Right renal pelvis (tissue), 4 donors: ENCODE results near the gene BEST1. TPM values are rescaled to one million over a fixed set of nuclear protein-coding genes. Genes with fewer than 3 reads are reported as not detected.
"Not testable (repeated sequence)": the region's sequence is repeated elsewhere in the genome, so short reads cannot be mapped to it uniquely, and the experiment has no call there.

ENCODE experiments used
- DNase-seq, 4 donors: peaks; one replicate each; pipeline ENCODE4 v3.0.0-alpha.2; 2013; ENCODE audit warnings: low read depth in 4 of 4, low spot score in 3 of 4, missing footprints in 1 of 4
- polyA plus RNA-seq, 4 donors: library from polyadenylated mRNA; unstranded; fragments of 120-200 nt; gene quantifications; one replicate each; pipeline ENCODE4 v1.2.1, GENCODE V29; 2013; ENCODE audit not compliant: insufficient read length in 4 of 4

BEST1 gene
- polyA plus RNA-seq, 4 donors, result 4.1 to 4.8 (median 4.4) TPM

DNA sequence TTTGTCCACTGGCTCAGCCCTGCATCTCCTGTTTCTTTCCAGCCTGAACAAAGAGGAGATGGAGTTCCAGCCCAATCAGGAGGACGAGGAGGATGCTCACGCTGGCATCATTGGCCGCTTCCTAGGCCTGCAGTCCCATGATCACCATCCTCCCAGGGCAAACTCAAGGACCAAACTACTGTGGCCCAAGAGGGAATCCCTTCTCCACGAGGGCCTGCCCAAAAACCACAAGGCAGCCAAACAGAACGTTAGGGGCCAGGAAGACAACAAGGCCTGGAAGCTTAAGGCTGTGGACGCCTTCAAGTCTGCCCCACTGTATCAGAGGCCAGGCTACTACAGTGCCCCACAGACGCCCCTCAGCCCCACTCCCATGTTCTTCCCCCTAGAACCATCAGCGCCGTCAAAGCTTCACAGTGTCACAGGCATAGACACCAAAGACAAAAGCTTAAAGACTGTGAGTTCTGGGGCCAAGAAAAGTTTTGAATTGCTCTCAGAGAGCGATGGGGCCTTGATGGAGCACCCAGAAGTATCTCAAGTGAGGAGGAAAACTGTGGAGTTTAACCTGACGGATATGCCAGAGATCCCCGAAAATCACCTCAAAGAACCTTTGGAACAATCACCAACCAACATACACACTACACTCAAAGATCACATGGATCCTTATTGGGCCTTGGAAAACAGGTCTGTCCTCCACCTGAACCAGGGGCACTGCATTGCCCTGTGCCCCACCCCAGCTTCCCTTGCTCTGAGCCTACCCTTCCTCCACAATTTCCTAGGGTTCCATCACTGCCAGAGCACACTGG lies 12.3 kb downstream of the BEST1 start:
- DNase-seq, result no peak

DNA sequence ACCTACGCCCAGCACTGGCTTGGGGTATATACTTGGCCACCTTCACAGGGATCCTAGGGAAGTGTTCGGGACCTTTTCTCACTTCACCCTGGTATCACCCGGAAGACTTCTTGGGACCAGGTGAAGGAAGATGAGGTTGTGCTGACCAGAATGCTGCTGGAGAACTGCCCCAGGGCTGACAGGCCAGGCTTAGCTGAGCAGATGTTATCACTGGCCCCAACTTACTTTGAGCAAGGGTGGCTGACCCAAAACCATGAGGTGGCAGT lies 12.8 kb downstream of the BEST1 start:
- no peak for DNase-seq

DNA sequence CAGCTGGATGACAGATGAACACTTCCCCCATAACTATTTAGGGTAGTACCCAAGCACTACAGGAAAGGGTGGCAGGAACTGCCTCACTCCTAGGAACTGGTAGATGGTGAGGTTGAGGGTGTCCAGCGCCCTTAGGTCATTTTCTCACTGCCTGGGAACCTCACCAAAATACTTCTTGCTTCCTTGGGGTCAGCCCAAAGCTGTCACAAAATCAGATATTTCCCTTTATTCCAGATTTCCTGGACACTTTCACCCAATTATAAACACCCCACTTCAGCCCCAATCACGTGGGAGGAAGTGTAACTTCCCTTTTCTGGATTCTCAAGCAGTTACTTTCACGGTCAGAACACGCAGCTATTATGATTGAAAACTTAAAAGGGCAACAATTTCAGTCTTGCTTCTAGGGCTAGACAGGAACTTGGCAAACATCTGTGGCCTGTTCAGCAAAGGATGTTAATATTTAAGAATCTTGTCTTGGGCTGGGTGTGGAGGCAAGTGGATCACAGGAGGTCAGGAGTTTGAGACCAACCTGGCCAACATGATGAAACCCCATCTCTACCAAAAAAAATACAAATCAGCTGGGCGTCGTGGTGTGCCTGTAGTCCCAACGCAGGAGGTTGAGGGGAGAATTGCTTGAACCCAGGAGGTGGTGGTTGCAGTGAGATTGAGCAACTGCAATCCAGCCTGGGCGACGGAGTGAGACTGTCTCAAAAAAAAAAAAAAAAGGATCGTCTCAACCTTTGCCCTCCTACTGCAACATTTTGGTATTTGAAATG lies 13.3 kb downstream of the BEST1 start:
- no peak for DNase-seq

DNA sequence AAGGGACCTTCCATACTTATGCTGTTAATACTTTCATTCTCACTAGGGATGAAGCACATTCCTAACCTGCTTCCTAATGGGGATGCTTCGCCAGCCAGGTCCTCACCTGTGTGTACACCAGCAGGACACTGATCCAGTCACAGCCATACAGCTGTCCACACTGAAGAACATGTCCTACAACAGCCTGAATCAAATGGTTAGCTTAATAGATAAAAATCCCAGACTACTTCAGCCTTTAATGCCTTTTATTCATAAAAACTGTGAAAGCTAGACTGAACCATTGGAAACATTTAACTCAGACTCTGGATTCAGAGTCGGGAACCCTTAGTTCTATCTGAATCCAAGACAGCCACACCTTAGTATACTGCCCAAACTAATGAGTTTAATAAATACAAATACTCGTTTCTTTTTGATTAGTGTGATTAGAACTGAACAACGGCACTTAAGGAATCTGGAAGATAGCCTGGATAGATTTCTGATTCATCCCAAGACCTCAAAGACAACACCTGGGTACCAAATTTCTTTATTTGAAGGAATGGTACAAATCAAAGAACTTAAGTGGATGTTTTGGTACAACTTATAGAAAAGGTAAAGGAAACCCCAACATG lies 14.0 kb downstream of the BEST1 start:
- no peak for DNase-seq

DNA sequence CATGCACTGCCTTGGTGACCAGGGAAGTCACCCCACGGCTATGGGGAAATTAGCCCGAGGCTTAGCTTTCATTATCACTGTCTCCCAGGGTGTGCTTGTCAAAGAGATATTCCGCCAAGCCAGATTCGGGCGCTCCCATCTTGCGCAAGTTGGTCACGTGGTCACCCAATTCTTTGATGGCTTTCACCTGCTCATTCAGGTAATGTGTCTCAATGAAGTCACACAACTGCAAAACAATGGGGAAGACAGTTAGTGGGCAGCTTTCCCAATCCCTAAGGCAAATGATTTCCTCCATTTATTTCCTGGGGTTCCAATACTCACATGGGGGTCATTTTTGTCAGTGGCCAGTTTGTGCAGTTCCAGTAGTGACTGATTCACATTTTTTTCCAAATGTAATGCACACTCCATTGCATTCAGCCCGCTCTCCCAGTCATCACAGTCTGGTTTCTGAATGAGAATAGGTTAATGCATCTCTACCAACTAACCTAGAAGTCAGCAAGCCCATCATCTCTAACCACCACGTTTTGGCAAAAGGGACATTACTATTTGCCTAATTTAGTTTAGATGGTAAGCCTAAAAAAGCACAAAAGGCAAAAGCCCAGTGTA lies 14.6 kb downstream of the BEST1 start:
- DNase-seq, result not testable (repeated sequence)

DNA sequence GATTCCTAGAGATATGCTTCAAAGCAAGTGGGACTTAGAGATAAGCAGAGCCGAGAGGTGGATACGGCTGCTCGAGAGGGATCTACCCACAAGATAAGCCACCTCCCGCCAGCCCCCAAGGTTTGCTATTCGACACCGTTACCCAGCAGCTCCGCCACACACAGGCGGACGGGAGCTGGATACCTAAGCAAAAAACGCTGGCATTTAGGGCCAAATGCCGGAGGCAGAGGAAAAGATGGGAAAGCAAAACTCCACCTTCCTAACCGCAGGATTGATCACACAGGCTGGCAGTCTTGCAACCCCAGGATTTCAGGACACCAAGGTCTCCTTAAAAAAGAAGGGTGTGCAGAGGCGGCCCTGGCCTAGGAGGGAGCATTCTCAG lies 16.6 kb downstream of the BEST1 start:
- DNase-seq, result no peak

DNA sequence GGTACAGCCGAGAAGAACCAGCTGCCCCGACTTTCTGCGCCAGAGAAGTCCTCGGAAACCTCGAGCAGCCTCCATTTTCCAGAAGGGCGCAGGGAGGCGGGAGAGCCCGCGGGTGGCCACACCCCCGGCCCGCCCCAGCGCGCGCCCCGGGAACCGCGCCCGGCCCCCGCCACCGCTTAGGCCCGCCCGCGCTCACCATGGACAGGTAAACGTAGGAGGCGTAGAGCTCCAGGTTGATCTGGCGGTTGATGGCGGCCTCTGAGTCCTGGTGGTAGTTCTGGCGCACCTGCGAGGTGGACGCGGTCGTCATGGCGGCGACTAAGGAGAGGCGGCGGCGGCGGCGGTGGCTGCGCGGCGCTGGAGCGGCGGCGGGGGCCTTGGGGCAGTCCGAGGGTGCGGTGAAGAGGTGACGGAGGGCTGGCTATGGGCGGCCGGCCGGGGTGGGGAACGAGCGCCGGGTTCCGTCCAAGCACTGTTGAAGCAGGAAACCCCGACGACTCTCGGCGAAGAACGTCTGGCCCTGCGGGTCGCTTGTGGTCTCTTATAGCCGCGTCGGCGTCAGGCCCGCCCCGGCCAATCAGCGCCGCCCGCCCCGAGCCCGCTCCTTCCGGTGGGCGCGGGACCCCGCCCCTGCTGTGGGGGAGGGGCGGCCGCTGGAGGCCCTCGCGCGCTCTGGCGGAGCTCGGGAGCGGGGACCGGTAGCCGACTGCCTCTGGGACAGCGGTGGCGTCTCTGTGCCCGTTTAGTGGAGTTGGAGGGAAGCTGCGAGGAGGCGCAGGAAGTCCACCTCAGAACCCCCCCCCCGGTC lies 17.2 kb downstream of the BEST1 start, which contains the start of gene FTH1:
TSS of gene FTH1 (minus strand) at position 519 of the 808 bp plus-strand sequence. CDS start at position 310, 209 bp downstream.
- peak; percentile 83 to 86 (median 84) for DNase-seq

DNA sequence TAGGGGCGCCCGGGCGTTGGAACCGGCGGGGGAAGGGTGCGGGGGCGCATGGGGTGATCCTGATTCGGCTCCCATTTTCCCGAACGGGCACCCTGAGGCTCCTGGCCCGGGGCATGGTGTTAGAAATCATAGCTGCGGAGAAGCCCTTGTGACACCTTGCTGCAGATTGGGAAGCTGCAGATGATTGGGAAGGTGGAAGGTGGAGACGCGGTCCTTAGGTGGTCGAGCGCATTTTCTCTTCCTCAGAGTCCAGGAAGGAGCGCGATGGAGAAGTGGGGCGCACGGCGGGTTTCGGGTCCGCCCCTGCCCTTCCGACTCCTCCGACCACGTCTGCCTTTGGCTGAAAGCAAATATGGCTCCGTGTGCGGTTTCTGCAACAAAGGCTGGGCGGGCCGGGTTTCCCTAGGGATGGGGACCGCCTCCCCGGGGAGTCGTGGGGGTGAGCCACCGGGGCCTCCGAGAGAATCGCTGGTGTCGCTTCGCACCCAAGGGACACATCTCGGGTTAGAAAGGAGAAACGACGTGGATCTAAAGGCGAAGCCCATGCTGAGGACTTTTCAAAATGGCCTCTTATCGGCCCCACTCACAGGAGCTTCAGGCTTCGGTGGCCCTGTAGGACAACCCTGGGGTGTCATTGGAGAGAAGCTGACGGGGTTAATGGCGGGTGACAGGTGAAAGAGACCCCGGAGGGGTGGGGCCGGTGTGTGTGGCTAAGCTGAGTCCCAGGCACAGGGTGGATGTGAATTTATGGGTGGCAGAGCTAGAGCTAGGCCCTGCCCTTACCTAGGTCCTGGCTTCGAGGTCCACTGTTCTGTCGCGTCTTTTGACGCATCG lies 18.0 kb downstream of the BEST1 start:
- no peak for DNase-seq

DNA sequence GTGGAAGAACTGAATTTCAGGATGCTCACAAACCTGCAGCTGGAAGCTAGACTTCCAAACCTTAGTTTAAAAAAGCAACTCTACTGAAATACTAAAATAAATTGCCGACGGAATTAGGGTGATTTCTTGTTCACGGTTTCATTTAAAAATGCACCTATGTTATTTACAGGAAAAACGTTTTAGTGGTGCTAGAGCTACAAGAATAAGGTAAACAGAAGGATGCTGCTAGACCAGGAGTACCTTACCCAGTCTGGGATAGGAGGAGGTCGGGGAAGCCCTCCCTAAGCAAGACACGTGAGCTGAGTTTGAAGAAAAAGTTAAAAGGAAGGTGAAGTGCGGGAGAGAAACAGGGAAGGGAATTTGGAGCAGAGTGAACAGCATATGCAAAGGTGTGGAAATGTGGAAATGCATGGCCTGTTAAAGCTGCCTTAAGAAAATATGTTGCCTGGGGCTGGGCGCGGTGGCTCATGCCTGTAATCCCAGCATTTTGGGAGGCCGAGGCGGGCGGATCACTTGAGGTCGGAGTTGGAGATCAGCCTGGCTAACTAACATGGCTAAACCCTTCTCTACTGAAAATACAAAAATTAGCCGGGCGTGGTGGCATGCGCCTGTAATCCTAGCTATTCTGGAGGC lies 18.7 kb downstream of the BEST1 start:
- DNase-seq, result no peak

DNA sequence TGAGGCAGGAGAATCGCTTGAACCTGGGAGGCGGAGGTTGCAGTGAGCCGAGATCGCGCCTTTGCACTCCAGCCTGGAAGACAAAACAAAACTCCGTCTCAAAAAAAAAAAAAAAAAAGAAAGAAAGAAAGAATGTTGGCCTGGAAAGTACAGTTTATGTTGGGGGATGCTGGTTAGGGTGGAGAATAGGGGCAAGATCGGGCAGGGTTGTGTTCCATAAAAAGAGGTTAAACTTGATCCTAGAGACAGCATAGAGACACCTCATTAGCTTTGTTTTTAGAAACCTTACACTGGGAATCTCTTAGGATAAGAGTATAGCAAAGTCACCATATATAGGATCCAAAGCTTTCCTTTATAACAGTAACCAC lies 19.2 kb downstream of the BEST1 start:
- DNase-seq, result no peak

DNA sequence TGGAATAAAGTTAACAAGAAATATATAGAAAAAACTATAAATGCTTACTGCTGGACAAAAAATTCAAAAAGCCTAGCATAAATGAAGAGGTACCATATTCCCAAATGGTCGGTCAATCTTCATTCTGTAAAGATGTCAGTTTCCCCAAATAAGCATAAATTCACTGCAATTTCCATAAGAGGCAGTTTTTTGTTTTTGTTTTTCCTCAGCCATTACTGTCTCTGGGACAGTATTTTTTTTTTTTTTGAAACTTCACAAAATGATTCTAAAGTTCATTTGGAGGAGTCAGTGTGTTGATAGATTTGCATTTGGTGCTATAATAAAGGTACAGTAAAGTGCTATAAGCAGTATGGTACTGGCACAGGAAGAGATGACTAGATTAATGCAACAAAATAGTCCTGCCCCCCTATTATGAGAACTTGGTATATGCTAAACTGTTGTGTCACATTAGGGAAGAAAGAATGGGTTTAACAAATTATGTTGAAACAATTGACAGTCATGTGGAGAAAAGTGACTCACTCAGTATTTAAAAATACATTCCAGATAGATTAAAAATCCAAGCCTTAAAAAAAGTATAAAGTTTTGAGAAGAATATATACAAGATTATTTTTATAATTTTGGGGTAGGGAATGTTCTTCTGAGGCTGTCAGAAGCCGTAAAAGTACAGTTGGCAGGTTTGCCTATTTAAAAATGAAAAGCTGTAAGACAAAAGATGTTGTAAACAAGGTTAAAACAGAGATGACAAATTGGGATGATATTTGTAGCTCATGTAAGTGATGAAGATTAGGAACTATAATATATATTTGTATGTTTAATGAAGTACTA lies 19.9 kb downstream of the BEST1 start:
- no peak for DNase-seq

DNA sequence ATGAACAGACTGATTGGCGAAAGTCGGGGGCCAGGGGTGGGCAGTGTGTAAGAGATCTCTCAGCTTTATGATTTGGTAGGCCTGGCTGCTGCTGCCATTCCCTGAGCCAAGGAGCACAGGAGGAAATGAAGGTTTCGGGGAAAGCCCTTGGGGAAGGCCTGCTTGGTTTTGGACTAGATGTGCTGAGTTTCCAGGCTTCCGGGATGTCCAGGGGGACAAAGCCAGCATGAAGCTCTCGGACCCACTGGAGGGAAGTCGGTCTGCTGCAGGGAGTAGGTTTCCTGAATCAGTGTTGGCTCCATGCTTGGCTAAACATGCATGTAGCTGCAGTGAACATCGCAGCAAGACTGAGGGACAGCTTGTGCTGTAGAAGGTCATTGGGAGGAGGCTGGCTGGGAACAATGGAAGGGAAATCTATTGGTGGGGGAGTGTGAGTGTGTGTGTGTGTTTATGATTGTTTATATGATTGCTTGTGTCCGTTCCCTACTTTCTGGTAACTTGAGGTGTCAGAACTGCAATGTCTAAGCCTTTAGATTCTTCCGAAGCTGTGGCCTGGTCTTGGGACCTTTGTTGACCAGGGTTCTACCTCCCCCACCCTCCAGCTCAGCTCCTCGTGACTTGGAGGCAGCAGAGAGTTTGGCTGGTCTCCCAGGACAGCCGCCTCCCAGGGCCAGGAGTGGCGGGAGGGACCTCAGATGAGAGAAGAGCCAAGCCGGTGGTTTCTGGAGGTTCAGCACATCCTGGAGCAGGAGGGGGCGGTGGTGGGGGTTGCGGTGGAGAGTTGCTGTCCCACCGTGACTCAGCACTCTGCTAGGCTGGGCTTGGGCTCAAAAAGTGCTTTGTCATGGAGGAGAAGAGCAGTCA lies 21.3 kb downstream of the BEST1 start:
- peak; percentile 77 to 94 (median 88) for DNase-seq

DNA sequence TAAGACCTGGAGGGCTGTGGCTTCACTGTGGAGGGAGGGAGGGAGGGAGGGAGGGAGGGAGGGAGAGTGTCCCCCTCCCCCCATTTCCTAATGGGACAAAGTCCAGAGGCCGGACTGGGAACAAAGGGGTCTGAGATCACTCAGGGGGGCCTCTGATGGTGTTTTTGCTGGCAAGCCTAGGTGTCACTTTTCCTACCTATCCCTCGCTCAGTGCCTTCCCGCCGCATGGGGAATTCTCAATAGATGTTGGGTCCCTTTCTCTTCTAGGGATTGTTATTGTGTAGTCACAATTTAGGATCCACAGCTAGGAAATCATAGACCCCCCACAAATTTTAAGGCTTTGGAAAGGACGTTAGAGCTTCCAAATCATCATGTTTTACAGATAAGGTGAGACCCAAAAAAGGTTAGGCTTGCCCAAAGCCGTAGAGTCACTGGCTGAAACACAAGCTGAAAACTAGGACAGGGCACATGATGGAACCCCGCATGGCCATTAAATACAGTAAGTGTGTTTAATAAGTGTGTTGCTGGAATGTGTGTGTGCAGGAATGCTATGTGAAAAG lies 22.0 kb downstream of the BEST1 start:
- no peak for DNase-seq

DNA sequence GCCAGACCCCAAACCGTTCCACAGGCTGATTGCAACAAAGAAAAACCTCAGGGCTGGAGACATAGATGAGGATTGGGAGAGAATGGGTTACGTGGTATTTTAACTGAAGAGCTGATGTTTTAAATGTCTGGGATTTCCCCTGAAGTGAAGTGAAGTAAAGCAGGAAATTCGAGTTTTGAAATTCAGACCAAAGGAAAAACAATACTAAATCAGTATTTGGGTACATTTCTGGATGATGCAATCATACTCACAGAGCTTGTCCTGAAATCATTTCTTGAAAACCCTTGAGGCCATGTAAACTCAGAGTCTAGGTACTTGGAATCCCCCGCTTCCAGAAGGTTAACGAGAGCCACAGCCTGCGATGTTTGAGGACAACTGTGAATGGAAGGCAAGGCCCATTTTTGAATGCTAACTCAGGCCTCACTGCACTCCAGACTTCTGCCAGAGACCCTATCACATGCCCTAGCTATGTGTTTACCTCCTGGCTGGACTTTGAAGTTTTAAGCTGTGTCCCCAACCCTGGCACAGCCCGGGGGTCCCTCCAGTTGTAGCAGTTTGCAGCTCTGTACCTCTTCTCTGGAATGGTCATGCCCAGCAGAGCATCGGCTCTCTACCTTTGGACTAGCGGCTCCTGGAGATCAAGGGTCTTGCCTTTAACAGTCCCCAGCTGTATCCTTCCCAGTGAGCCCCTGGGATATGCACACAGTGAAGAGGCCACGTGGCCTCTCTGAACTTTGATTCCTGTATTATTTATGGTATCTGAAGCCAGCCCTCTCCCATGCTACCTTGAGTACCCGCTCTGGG lies 22.7 kb downstream of the BEST1 start:
- DNase-seq, result no peak

DNA sequence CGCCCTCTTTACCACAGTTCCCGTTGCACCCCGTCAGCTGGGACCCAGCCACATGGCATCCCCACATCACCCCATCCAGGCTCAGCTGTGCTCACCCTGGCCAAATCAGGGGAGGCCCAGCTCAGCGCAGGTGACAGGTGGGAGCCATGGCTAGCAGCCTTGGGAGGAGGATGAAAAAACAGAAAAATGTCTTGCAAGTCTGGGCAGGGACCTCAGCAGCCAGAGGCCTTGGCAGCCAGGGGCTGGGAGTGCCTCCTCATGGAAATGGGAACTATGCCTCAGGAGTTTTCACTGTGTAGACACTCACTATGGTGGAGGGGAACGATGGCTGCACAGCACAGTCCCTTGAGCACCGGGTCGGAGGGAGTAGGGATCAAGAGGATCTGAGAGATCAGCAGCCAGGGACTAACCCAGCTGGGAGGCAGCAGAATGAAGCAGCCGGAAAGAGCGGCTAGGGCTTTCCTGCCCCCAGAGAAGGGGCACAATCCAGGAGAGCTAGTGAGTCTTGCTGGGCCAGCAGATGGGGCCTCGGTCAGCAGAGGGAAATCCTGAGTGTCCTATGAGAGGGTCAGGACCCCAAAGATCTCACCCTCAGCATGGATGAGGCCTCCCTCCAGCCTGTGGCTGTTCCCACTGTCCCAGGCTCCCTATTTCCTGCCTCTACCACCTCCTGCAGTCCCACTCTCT lies 23.5 kb downstream of the BEST1 start:
- DNase-seq, result no peak
